ENCODE measurements around the gene PGLYRP1. TPM values are rescaled to one million over a fixed set of nuclear protein-coding genes. Genes with fewer than 3 reads are reported as not detected.

Gene PGLYRP1
- total RNA-seq, 1 donor from 2014 or later: not detected

DNA sequence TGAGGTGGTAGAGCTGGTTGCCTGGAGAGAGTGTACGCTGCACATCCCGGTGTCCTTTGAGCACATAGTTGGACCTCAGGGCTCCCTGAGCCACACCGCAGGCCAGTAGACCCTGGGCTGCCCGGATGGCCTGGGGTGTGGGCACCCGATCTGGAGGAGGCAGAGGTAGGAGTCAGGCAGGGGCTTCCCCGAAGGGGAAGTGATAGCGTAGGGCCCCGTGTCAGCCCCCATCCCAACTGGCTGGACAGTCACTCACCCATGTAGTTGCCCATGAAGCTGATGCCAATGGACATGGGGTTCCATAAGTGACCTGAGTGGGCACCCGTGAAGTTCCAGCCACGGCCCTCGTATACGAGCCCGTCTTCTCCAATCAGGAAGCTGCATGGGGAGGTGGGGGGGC, 3.6 kb downstream of the PGLYRP1 start:
- H3K4me3 Mint-ChIP-seq (ENCODE audit: unreplicated experiment): no peak overlapping the region
- TF ChIP-seq, protein P1, sequence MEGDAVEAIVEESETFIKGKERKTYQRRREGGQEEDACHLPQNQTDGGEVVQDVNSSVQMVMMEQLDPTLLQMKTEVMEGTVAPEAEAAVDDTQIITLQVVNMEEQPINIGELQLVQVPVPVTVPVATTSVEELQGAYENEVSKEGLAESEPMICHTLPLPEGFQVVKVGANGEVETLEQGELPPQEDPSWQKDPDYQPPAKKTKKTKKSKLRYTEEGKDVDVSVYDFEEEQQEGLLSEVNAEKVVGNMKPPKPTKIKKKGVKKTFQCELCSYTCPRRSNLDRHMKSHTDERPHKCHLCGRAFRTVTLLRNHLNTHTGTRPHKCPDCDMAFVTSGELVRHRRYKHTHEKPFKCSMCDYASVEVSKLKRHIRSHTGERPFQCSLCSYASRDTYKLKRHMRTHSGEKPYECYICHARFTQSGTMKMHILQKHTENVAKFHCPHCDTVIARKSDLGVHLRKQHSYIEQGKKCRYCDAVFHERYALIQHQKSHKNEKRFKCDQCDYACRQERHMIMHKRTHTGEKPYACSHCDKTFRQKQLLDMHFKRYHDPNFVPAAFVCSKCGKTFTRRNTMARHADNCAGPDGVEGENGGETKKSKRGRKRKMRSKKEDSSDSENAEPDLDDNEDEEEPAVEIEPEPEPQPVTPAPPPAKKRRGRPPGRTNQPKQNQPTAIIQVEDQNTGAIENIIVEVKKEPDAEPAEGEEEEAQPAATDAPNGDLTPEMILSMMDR (IDR thresholded peaks at IDR 0.05; ENCODE audit: partially characterized antibody, unreplicated experiment): no peak

DNA sequence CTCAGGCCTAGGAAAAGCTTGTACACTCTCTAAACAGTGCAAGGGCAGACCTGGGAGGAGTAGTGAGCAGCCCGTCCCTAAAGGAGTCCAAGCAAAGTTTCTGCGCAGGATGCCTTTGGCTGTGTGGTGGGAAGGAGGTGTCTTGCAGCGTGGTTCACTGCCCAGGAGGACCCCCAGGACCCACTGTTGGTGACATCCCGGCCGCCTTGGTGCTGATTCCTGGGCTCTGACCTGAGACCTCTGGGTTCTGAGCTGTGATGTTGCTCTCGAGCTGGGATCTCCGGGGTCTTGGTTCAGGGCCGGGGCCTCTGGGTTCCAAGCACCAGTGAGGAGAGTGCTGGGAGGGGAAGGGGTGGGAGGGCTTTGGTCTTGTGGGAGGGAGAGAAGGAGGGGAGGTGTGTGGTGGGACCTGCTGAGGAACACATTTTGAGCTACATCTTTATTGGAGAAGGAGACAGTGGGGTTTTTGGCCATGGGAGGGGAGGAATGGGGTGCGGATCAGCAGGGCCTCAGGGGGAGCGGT, 4.1 kb downstream of the PGLYRP1 start:
- Mint-ChIP-seq H3K27ac (ENCODE audit: unreplicated experiment) (peak overlapping the region; percentile 22), H3K27me3 (ENCODE audit: unreplicated experiment) (peaks cover 19% of the 10 kb centered on the region), H3K4me3 (ENCODE audit: unreplicated experiment) (no peak overlapping the region), H3K36me3 (ENCODE audit: unreplicated experiment) (no peaks in the 10 kb centered on the region), H3K9me3 (ENCODE audit: unreplicated experiment) (peaks cover 10% of the 10 kb centered on the region), H3K4me1 (ENCODE audit: low read depth, unreplicated experiment) (peaks cover 16% of the 10 kb centered on the region)
- no peak for DNase-seq
- TF ChIP-seq, protein P1 (IDR thresholded peaks at IDR 0.05; ENCODE audit: partially characterized antibody, unreplicated experiment): no peak

More for the DNA sequence above, 3.6 kb downstream of the PGLYRP1 start:
- no peak for DNase-seq
- Mint-ChIP-seq H3K27me3 (ENCODE audit: unreplicated experiment) (peaks cover 19% of the 10 kb centered on the region), H3K36me3 (ENCODE audit: unreplicated experiment) (peaks cover 4% of the 10 kb centered on the region), H3K27ac (ENCODE audit: unreplicated experiment) (peak overlapping the region; percentile 22), H3K9me3 (ENCODE audit: unreplicated experiment) (peaks cover 10% of the 10 kb centered on the region), H3K4me1 (ENCODE audit: low read depth, unreplicated experiment) (peaks cover 16% of the 10 kb centered on the region)

DNA sequence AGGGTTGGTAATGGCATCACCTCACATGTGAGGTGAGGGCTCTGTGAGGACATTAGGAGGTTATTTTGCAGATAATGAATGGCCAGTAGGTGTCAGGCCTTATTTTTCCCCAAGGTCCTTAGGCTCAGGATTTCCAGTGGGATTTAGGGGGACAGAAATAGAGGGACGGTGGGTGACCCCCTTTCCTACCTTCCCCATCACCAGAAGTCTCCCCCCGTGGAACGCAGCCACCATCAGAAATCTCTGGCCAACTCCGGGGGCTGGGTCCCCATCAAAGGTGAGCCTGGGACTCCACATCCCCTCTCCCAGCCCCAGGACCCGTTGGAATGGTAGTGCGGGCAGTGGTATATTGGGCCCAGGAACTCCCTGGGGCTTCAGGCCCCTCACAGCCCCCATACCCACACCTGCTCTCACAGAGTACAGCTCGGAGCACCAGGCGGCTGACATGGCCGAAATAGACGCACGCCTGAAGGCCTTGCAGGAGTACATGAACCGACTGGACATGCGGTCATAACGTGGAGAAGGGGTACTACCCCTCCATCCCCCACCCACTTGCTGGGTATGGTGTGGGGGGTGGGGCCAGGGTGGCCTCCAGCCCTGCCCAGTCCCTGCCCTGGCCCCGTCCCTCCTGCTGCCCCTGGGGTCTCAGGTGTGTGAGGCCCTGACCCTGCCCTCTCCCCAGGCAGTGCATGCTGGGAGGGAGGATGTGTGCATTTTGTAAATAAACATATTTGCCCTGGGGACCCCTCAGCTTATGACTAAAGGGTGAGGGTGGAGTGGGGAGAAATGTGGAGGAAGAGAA, 4.8 kb downstream of the PGLYRP1 start:
- no peak overlapping the region for H3K4me3 Mint-ChIP-seq (ENCODE audit: unreplicated experiment)
- H3K27me3 Mint-ChIP-seq (ENCODE audit: unreplicated experiment): peaks cover 19% of the 10 kb centered on the region
- H3K27ac Mint-ChIP-seq (ENCODE audit: unreplicated experiment): no peak overlapping the region
- no peak for DNase-seq
- peaks cover 8% of the 10 kb centered on the region for H3K9me3 Mint-ChIP-seq (ENCODE audit: unreplicated experiment)
- H3K4me1 Mint-ChIP-seq (ENCODE audit: low read depth, unreplicated experiment): peaks cover 16% of the 10 kb centered on the region
- TF ChIP-seq, protein P1 (IDR thresholded peaks at IDR 0.05; ENCODE audit: partially characterized antibody, unreplicated experiment): no peak
- H3K36me3 Mint-ChIP-seq (ENCODE audit: unreplicated experiment): no peaks in the 10 kb centered on the region

DNA sequence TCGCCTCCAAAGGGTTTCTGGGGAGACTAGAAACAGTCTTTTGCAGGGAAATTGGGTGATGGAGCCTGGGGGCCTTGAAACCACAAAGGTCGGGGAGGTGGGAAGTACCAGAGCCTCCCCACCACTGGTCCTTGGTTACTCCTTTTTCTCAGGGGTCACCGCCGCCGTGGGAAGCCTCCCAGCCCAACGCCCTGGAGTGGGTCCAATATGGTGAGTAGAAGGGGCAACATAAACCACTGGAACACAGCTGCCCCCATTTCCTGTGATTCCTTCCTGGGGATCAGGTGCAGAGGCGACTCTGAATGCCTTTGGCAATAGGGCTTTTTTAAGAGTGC, 5.8 kb downstream of the PGLYRP1 start:
- H3K4me3 Mint-ChIP-seq (ENCODE audit: unreplicated experiment): peak overlapping the region; percentile 49

More for the DNA sequence above, 5.8 kb downstream of the PGLYRP1 start:
- no peak overlapping the region for H3K27ac Mint-ChIP-seq (ENCODE audit: unreplicated experiment)
- peaks cover 8% of the 10 kb centered on the region for H3K9me3 Mint-ChIP-seq (ENCODE audit: unreplicated experiment)
- no peak for DNase-seq
- peaks cover 16% of the 10 kb centered on the region for H3K4me1 Mint-ChIP-seq (ENCODE audit: low read depth, unreplicated experiment)
- peaks cover 19% of the 10 kb centered on the region for H3K27me3 Mint-ChIP-seq (ENCODE audit: unreplicated experiment)
- H3K36me3 Mint-ChIP-seq (ENCODE audit: unreplicated experiment): no peaks in the 10 kb centered on the region
- TF ChIP-seq, protein P1 (IDR thresholded peaks at IDR 0.05; ENCODE audit: partially characterized antibody, unreplicated experiment): peak; percentile 37
